Neural cell (in vitro differentiated cells): ENCODE results near the gene RND2. TPM values are rescaled to one million over a fixed set of nuclear protein-coding genes. Genes with fewer than 3 reads are reported as not detected.

Source experiments
- H2AFZ ChIP-seq: fragments of 200-600, 300-800 bp; sonication (generic), shearing (Covaris generic); 2 replicates; pipeline ENCODE4 v1.6.0; 2014; ENCODE audit warnings: low read depth, mild to moderate bottlenecking, antibody characterized with exemption, low read length, moderate library complexity
- H3F3A ChIP-seq: fragments of 200-600 bp; shearing (Covaris generic); 2 replicates; pipeline ENCODE4 v1.6.1; 2016; ENCODE audit warnings: mild to moderate bottlenecking, moderate library complexity, mixed read lengths, antibody characterized with exemption, low read length; ENCODE audit not compliant: insufficient read depth, poor library complexity, severe bottlenecking
- H3K27ac ChIP-seq: fragments of 200-600, 300-800 bp; sonication (generic), shearing (Covaris generic); 2 replicates; pipeline ENCODE4 v1.5.1; 2014; ENCODE audit warnings: mild to moderate bottlenecking, low read length, moderate library complexity
- H3K27me3 ChIP-seq: fragments of 300-800, 200-600 bp; sonication (generic), shearing (Covaris generic); 2 replicates; pipeline ENCODE4 v1.6.0; 2014; ENCODE audit warnings: mild to moderate bottlenecking, low read depth, low read length, moderate library complexity; ENCODE audit not compliant: insufficient read depth
- H3K36me3 ChIP-seq: fragments of 300-800, 200-600 bp; sonication (generic), shearing (Covaris generic); 2 replicates; pipeline ENCODE4 v1.5.1; 2014; ENCODE audit warnings: mild to moderate bottlenecking, antibody characterized with exemption, low read length, moderate library complexity; ENCODE audit not compliant: insufficient read depth
- H3K4me2 ChIP-seq: fragments of 300-800, 200-600 bp; sonication (generic), shearing (Covaris generic); 2 replicates; pipeline ENCODE4 v1.6.0; 2014; ENCODE audit warnings: mild to moderate bottlenecking, low read length
- H3K4me3 ChIP-seq: fragments of 300-800, 200-600 bp; sonication (generic), shearing (Covaris generic); 2 replicates; pipeline ENCODE4 v1.5.1; 2014; ENCODE audit warnings: mild to moderate bottlenecking, low read length, moderate library complexity
- H3K79me2 ChIP-seq: fragments of 200-600 bp; shearing (Covaris generic); replicated peaks from 2 replicates; pipeline ENCODE4 v1.6.0; 2014; ENCODE audit warnings: mild to moderate bottlenecking, low read length, moderate library complexity; ENCODE audit not compliant: insufficient read depth
- H3K9ac ChIP-seq: fragments of 300-800, 200-600 bp; sonication (generic), shearing (Covaris generic); 2 replicates; pipeline ENCODE4 v1.6.1; 2016; ENCODE audit warnings: mild to moderate bottlenecking, low read length, mixed read lengths
- H3K9me2 ChIP-seq: fragments of 200-600 bp; shearing (Covaris generic); 2 replicates; pipeline ENCODE4 v1.6.1; 2016; ENCODE audit warnings: mild to moderate bottlenecking, low read length, mixed read lengths; ENCODE audit not compliant: insufficient read depth
- H3K9me3 ChIP-seq: fragments of 200-600, 300-800 bp; sonication (generic), shearing (Covaris generic); 2 replicates; pipeline ENCODE4 v1.6.1; 2016; ENCODE audit warnings: mild to moderate bottlenecking, mixed run types, low read length, moderate library complexity, mixed read lengths
- H4K20me1 ChIP-seq: fragments of 200-600 bp; shearing (Covaris generic); 2 replicates; pipeline ENCODE4 v1.6.1; 2016; ENCODE audit warnings: mild to moderate bottlenecking, mixed run types; ENCODE audit not compliant: insufficient read depth
- CTCF ChIP-seq: fragments of 450-650 bp; IDR thresholded peaks from 2 replicates; pipeline ENCODE4 v1.5.1; 2014; ENCODE audit warnings: antibody characterized with exemption, mild to moderate bottlenecking, moderate library complexity; ENCODE audit not compliant: poor library complexity, severe bottlenecking
- EP300 ChIP-seq: fragments of 450-650 bp; conservative IDR thresholded peaks from 2 replicates; pipeline ENCODE4 v1.6.1; 2014; ENCODE audit warnings: antibody characterized with exemption, mild to moderate bottlenecking, moderate library complexity; ENCODE audit not compliant: poor library complexity, severe bottlenecking
- EZH2 ChIP-seq: fragments of 200-600, 300-800 bp; shearing (Covaris generic), sonication (generic); IDR thresholded peaks from 2 replicates; pipeline ENCODE4 v1.6.1; 2014; ENCODE audit warnings: antibody characterized with exemption, low read length, borderline replicate concordance, mild to moderate bottlenecking; ENCODE audit not compliant: insufficient read depth, poor library complexity, severe bottlenecking
- MXI1 ChIP-seq: fragments of 450-650 bp; conservative IDR thresholded peaks from 2 replicates; pipeline ENCODE4 v1.6.1; 2014; ENCODE audit warnings: antibody characterized with exemption, mild to moderate bottlenecking; ENCODE audit not compliant: poor library complexity, severe bottlenecking
- POLR2AphosphoS5 ChIP-seq: IDR thresholded peaks from 2 replicates; pipeline ENCODE4 v1.6.1; 2012
- RAD21 ChIP-seq: fragments of 450-650 bp; conservative IDR thresholded peaks from 2 replicates; pipeline ENCODE4 v1.6.1; 2014; ENCODE audit warnings: antibody characterized with exemption, mild to moderate bottlenecking, moderate library complexity
- REST ChIP-seq: IDR thresholded peaks from 2 replicates; pipeline ENCODE4 v1.6.1; 2012; ENCODE audit warnings: borderline replicate concordance
- SMC3 ChIP-seq: fragments of 450-650 bp; conservative IDR thresholded peaks from 2 replicates; pipeline ENCODE4 v1.6.1; 2014; ENCODE audit warnings: antibody characterized with exemption, mild to moderate bottlenecking, moderate library complexity; ENCODE audit not compliant: poor library complexity
- TAF1 ChIP-seq: IDR thresholded peaks from 2 replicates; pipeline ENCODE4 v1.6.1; 2012; ENCODE audit warnings: low read depth
- polyA plus RNA-seq: library from polyadenylated mRNA; depleted of rRNA; stranded (reverse); fragments of >200 nt; gene quantifications from 2 replicates; pipeline ENCODE4 v1.2.3, GENCODE V29; 2014

The RND2 gene
- polyA plus RNA-seq, 1 donor from 2014 or later, result 43.8 TPM

GRCh38 chr17:43069368-43069898 is 44.4 kb downstream of the RND2 start:
- Histone ChIP-seq H3K27me3 (no peaks in the 10 kb centered on the region), H3K79me2 (no peaks in the 10 kb centered on the region), H3K4me2 (no peak overlapping the region), H2AFZ (no peak overlapping the region), H3K9me2 (no peaks in the 10 kb centered on the region), H3K36me3 (no peaks in the 10 kb centered on the region), H3F3A (no peaks in the 10 kb centered on the region), H3K9ac (no peak overlapping the region), H4K20me1 (no peaks in the 10 kb centered on the region), H3K27ac (no peak overlapping the region), H3K9me3 (no peaks in the 10 kb centered on the region), H3K4me3 (no peak overlapping the region)
- TF ChIP-seq SMC3 (no peak), MXI1 (no peak), TAF1 (no peak), EZH2 (no peak), REST (no peak), CTCF (no peak), POLR2AphosphoS5 (no peak), EP300 (no peak)

GRCh38 chr17:43070257-43070656 is 45.2 kb downstream of the RND2 start:
- H3K4me3 ChIP-seq, result no peak overlapping the region
- H3K79me2 ChIP-seq, result no peaks in the 10 kb centered on the region
- TF ChIP-seq EZH2, result no peak
- no peak for TF ChIP-seq SMC3
- TF ChIP-seq MXI1, result no peak
- no peak for TF ChIP-seq POLR2AphosphoS5
- TF ChIP-seq TAF1, result no peak
- TF ChIP-seq CTCF, result no peak
- TF ChIP-seq REST, result no peak
- no peak for TF ChIP-seq RAD21
- no peaks in the 10 kb centered on the region for H3K27me3 ChIP-seq
- H3F3A ChIP-seq, result no peaks in the 10 kb centered on the region
- no peaks in the 10 kb centered on the region for H3K9me2 ChIP-seq
- H3K9me3 ChIP-seq, result no peaks in the 10 kb centered on the region
- H4K20me1 ChIP-seq, result no peaks in the 10 kb centered on the region
- no peak overlapping the region for H3K4me2 ChIP-seq
- no peak overlapping the region for H3K27ac ChIP-seq
- H2AFZ ChIP-seq, result no peak overlapping the region
- H3K9ac ChIP-seq, result no peak overlapping the region
- no peaks in the 10 kb centered on the region for H3K36me3 ChIP-seq
